Measurements from ENCODE around the gene ATP5PD.

The ATP5PD gene

DNA sequence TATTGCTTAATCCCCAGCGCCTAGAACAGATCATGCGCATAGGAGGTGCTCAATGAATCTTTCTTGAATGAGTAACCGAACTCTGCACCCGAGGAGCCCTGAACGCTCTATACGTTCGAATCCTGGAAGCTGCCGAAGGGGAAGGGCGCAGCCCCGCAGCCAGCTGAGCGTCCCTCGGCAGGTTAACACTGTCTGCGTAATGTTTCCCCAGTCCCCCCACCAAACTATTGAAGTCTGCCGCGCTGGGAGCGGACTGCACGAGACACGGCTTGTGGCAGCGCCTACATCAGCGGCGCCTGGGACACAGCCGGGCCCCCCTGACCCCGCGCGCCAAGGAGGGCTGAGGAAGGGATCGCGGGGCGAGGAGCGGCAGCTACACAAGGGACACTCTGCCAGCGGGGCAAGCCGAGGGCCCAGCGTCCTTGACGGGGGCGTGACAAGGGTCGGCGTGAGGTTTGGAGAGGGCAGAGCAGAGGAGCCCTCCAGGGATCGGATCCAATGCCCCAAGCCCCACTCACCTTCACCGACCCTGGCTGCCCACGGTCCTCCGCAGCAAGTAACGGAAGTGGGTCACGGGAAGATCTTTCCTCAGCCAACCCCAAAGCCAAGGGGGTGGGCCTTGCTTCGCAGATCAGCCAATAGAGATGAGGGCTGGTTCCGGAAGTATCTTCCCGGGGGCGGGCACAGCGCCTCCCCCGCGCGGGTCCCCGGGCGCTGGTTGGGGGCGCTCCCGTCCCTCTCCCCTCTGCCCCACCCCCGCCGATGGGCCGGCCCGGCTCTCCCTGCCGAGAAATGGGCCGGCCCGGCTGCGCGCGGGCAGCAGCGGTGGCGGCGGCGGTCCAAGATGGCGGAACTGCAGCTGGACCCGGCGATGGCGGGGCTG, at the start of gene ATP5PD, which contains the start of gene KCTD2:
ATP5PD (minus strand) TSS at position 563 of the 883 bp plus-strand sequence. CDS start 4,319 bp downstream, outside the sequence.
KCTD2 (plus strand) TSS at position 819 of the 883 bp plus-strand sequence; CDS start at position 845, 26 bp downstream.
- FAIRE-seq (peak; percentile 74), DNase-seq (ENCODE audit: insufficient read length, low spot score) (peak; percentile 97)
- TF ChIP-seq POLR2A (IDR thresholded peaks at IDR 0.05; ENCODE audit: low read depth, low read length), result peak; percentile 97

GRCh38 chr17:75096082-75096625, 49.4 kb upstream of the ATP5PD start:
- no peak for TF ChIP-seq POLR2A (IDR thresholded peaks at IDR 0.05; ENCODE audit: low read depth, low read length)
- DNase-seq (ENCODE audit: insufficient read length, low spot score) (peak; percentile 95), FAIRE-seq (peak; percentile 52)

DNA sequence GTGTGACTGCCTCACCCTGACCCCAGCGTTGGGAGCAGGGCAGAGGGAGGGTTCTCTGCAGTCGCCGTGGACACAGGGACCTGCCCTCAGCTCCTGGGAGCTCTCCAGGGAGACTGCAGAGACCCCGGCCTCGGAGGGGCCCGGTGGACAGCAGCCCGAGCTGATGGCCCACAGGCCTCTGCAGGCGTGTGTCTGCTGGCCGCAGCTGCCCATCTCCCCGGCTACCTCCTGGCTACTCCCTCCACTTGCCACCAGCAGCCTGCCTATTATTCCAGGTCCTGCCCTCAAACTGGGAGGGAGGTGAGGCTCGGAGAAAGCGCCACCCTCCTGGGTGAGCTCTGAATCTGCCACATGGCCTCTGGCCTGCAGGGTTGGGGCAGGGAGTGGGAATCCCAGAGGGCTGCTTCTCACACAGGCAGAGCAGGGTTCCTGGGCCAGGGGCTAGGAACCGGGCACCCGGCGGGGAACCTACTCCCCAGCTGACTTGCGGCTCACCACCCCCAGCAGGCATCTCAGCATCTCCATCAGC, 48.2 kb upstream of the ATP5PD start:
- DNase-seq (ENCODE audit: insufficient read length, low spot score) (no peak), FAIRE-seq (no peak)
- TF ChIP-seq POLR2A (IDR thresholded peaks at IDR 0.05; ENCODE audit: low read depth, low read length), result no peak

DNA sequence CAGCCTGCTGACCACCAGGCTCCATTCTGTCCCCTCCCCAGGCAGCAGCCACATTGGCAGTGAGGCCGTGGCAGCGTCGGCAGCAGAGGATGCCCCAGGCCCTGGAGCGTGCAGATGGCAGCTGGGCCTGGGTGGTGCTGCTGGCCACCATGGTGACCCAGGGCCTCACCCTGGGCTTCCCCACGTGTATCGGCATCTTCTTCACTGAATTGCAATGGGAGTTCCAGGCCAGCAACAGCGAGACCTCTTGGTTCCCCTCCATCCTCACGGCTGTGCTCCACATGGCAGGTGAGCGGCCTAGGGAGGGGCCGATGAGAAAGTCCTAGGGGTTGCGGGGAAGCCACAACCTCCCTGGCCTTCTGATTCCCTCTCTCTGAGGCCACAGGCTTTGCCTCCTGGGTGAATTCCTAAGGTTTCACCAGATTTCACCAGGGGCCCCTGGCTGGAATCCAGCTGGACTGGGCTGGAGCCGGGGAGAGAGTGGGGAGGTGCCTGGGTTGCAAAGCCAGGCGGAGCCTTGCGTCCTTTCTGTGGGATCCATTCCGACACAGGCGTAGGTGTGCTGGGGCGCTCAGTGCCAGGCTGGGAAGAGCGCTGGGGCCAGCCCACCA, 46.9 kb upstream of the ATP5PD start:
- no peak for TF ChIP-seq POLR2A (IDR thresholded peaks at IDR 0.05; ENCODE audit: low read depth, low read length)
- no peak for FAIRE-seq
- DNase-seq (ENCODE audit: insufficient read length, low spot score), result no peak

DNA sequence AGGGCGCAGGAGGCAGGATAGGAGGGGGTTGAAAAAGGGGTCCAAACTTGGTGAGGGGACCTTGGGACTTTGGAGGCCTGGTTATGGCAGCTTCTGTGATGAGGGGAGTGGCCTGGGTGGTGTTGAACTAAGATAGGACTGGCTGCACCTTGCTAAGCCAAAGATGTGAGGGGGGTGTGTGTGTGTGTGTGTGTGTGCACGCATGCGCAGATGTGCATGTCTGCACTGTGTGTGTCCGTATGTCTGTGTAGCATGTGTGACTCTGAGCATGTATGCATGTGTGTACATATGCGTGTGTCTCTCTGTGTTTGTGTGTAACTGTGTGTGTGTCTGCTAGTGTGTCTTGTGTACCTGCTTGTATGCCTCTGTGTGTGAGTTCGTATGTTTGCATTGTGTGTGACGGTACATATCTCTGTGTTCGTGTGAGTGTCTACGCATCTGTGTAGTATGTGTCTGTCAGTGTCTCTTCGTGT, 45.1 kb upstream of the ATP5PD start:
- no peak for FAIRE-seq
- DNase-seq (ENCODE audit: insufficient read length, low spot score), result no peak
- no peak for TF ChIP-seq POLR2A (IDR thresholded peaks at IDR 0.05; ENCODE audit: low read depth, low read length)

- TF ChIP-seq POLR2A (IDR thresholded peaks at IDR 0.05; ENCODE audit: low read depth, low read length), result no peak
- DNase-seq (ENCODE audit: insufficient read length, low spot score) (no peak), FAIRE-seq (no peak)
These were observed 44.4 kb upstream of the ATP5PD start for GRCh38 chr17:75090871-75091854.

GRCh38 chr17:75088465-75089417, 42.0 kb upstream of the ATP5PD start:
- FAIRE-seq (peak; percentile 6), DNase-seq (ENCODE audit: insufficient read length, low spot score) (peak; percentile 97)
- no peak for TF ChIP-seq POLR2A (IDR thresholded peaks at IDR 0.05; ENCODE audit: low read depth, low read length)

- FAIRE-seq (no peak), DNase-seq (ENCODE audit: insufficient read length, low spot score) (no peak)
- no peak for TF ChIP-seq POLR2A (IDR thresholded peaks at IDR 0.05; ENCODE audit: low read depth, low read length)
These were observed 41.0 kb upstream of the ATP5PD start, which contains the start of gene SLC16A5 for GRCh38 chr17:75087558-75088453. SLC16A5 (plus strand) TSS chr17:75087954; CDS start chr17:75093637, 5,683 bp downstream.

DNA sequence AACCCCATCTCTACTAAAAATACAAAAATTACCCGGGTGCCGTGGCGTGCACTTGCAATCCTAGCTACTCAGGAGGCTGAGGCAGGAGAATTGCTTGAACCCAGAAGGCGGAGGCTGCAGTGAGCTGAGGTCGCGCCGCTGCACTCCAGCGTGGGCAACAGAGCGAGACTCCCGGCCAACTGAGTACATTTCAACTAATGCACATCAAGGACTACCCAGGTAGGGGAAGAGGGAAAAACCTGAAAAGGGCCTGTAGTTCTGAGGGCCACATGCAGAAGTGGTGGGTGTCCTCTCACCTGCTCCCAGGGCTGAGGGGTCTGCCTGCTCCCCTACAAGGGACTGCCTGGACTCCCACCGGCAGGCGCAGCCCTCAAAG, 40.4 kb upstream of the ATP5PD start:
- no peak for FAIRE-seq
- no peak for TF ChIP-seq POLR2A (IDR thresholded peaks at IDR 0.05; ENCODE audit: low read depth, low read length)
- no peak for DNase-seq (ENCODE audit: insufficient read length, low spot score)

DNA sequence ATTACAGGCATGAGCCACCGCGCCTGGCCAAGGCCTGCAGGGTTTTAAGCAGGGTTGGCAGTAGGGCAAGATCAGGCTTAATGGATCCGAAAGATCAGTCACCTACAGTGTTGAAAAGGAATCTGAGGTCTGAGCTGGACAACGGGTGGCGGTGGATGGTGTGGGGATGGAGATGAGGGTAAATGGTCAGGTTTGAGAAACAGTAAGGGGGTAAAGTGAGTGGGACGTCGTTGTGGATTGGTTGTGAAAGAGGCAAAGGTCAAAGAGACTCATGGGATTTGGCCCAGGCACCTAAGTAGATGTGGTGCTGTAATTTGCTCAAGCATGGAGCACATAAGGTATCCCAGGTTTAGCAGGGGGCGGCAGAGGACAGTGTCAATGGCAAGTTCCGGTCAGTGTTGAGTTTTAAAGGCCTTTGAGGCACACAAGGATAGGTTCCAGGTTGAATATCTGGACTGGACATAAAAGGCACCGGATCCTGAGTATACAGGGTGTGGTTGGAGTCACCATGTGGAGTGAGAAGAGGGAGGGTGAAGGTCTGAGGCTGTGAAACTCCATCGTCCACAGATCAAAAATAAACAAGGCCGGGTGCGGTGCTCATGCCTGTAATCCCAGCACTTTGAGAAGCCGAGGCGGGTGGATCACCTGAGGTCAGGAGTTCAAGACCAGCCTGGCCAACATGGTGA, 39.9 kb upstream of the ATP5PD start:
- no peak for TF ChIP-seq POLR2A (IDR thresholded peaks at IDR 0.05; ENCODE audit: low read depth, low read length)
- no peak for FAIRE-seq
- no peak for DNase-seq (ENCODE audit: insufficient read length, low spot score)
